HG03045 (cell line): ENCODE results near the gene PDLIM3.

Experiments used
- ATAC-seq: cut with Tn5 transposase; IDR thresholded peaks from one replicate; pipeline ENCODE4 v1.9.1; 2021; ENCODE audit warnings: mild to moderate bottlenecking, moderate library complexity; ENCODE audit not compliant: unreplicated experiment

Gene PDLIM3

GRCh38 chr4:185472103-185472542 lies 63.2 kb downstream of the PDLIM3 start:
- no peak for ATAC-seq

GRCh38 chr4:185471235-185472102 lies 63.8 kb downstream of the PDLIM3 start, which contains the start of gene CCDC110:
CCDC110 (minus strand) TSS chr4:185471733; CDS start chr4:185471683, 50 bp downstream.
- peak; percentile 94 for ATAC-seq

GRCh38 chr4:185470501-185471195 lies 64.7 kb downstream of the PDLIM3 start:
- ATAC-seq = peak; percentile 22

- no peak for ATAC-seq
Observed at GRCh38 chr4:185469580-185470154, 65.6 kb downstream of the PDLIM3 start.

GRCh38 chr4:185468999-185469398 lies 66.3 kb downstream of the PDLIM3 start:
- ATAC-seq = no peak

DNA sequence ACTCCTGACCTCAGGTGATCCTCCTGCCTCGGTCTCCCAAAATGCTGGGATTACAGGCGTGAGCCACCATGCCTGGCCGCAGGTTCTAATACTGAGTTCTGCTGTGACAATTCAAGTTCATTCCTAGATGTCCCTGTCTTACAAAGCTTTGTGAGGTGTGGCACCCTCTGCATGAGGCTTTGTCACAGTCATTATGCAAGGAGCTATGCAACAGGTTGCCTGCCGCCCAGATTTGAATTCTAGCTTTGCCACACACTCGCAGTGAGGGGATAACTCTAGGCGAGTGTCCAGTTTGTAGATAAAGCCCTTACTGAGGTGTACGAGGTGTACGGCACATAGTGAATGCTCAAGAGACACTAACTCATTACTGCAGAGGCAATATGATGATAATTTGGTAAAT lies 67.3 kb downstream of the PDLIM3 start:
- no peak for ATAC-seq

DNA sequence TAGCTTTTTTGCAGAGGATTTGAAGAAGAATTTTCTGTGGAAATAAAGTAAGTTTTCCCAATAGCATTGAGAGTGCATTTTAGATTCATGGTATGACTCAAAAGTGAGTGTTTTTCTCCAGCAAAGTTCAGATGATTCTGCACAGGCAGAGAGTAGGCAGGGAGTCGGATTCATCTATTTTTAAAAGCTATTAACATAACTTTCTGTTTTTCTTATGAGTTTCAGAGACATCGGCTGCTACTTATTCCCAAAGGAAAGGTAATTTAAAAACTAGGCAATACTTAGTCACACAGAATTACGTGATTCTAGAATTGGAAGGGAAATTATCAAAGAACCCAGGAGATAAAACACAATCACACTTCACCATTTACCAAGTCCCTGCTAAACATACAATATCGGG lies 68.2 kb downstream of the PDLIM3 start:
- ATAC-seq = no peak

DNA sequence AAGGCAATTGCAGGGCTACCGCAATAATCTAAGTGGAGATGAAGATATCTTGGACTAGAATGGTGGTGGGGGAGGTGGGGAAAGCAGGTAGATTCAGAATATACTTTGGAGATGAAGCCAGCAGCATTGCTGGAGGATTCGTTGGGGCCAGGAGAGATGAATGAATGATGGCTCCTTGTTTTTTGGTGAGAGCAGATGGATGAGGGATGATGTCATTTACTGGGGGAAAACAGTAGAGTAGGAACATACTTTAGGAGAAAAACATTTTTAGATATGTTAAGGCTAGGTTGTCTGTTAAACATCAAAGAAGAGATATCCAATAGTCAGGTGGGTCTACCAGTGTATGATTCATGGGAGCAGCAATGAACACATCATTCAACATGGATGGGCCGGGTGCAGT lies 69.6 kb downstream of the PDLIM3 start:
- ATAC-seq = no peak

GRCh38 chr4:185464887-185465286 lies 70.4 kb downstream of the PDLIM3 start:
- no peak for ATAC-seq

GRCh38 chr4:185464183-185464582 lies 71.1 kb downstream of the PDLIM3 start:
- no peak for ATAC-seq

- no peak for ATAC-seq
Observed at GRCh38 chr4:185463541-185463940, 71.8 kb downstream of the PDLIM3 start.

DNA sequence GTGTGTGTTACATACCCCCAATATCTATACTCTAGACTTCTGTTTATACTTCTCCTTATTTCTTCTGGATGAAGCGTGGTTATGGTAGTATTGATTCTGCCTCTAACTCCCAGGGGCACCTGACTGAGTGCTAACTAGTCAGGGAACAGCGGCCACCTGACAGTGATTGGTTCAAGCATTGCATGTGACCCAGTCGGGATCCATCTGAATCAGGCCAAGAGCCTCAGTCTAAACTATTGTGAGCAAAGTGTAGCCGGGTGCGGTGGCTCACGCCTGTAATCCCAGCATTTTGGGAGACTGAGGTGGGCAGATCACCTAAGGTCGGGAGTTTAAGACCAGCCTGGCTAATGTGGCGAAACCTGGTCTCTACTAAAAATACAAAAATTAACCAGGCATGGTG lies 73.7 kb downstream of the PDLIM3 start:
- ATAC-seq = no peak

GRCh38 chr4:185457136-185457535 lies 78.2 kb downstream of the PDLIM3 start:
- no peak for ATAC-seq

DNA sequence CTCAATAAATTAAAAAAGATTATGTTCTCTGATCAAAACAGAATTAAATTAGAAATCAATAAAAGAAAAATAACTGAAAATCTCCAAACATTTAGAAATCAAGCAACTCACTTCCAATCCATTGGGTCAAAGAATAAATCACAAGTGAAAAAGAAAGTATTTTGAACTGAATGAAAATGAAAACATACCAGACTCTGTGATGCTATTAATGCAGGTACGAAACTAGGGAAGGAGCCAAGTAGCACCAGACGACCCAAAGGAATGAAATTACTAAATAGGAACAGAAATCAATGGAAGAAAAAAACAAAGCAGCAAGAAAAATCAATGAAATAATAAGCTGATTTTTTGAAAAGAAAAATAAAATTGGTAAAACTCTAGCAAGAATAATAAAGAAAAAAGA lies 79.2 kb downstream of the PDLIM3 start:
- ATAC-seq = no peak
